CD4-positive, CD25-positive, alpha-beta regulatory T cell (primary cell): Measurements from ENCODE around the gene DUS3L. TPM values are rescaled to one million over a fixed set of nuclear protein-coding genes. Genes with fewer than 3 reads are reported as not detected.

ENCODE experiments used
- ATAC-seq, 2 donors: fragments of 150-1000 bp; cut with Tn5 transposase; one replicate each; pipeline ENCODE4 v1.10.0; 2021; ENCODE audit warnings: low read depth in 2 of 2, moderate number of reproducible peaks in 2 of 2, moderate library complexity in 1 of 2
- DNase-seq, 3 donors: peaks; one replicate each; pipeline versions ENCODE4 v3.0.0 to v3.0.0-alpha.2; 2012 to 2022; ENCODE audit warnings: mixed read lengths in 1 of 3
- H3K27ac ChIP-seq: one replicate; pipeline ENCODE4 v1.7.0; 2013; ENCODE audit warnings: mild to moderate bottlenecking, low read length; ENCODE audit not compliant: insufficient read depth, poor library complexity, severe bottlenecking
- H3K27me3 ChIP-seq: one replicate; pipeline ENCODE4 v1.7.0; 2013; ENCODE audit warnings: low read length; ENCODE audit not compliant: control insufficient read depth, insufficient read depth
- H3K36me3 ChIP-seq: one replicate; pipeline ENCODE4 v1.7.0; 2013; ENCODE audit warnings: mild to moderate bottlenecking, low read length, moderate library complexity; ENCODE audit not compliant: control insufficient read depth, insufficient read depth
- H3K4me1 ChIP-seq: 2 replicates; pipeline ENCODE4 v1.7.0; 2013; ENCODE audit warnings: mild to moderate bottlenecking, low read length; ENCODE audit not compliant: insufficient read depth, control insufficient read depth, poor library complexity, severe bottlenecking
- H3K4me3 ChIP-seq: one replicate; pipeline ENCODE4 v1.7.0; 2013; ENCODE audit warnings: low read depth, mild to moderate bottlenecking, low read length, moderate library complexity
- H3K9me3 ChIP-seq, 2 experiments: 1 replicate in 1 of 2; 2 replicates in 1 of 2; pipeline ENCODE4 v1.7.0; 2013; ENCODE audit warnings: low read length in 2 of 2, mild to moderate bottlenecking in 1 of 2, moderate library complexity in 1 of 2; ENCODE audit not compliant: control insufficient read depth in 2 of 2
- H3K27ac Mint-ChIP-seq, 3 donors: one replicate each; pipeline ENCODE4 v1.8.0; 2020 to 2022; ENCODE audit warnings: mild to moderate bottlenecking in 3 of 3, mixed read lengths in 3 of 3, moderate library complexity in 2 of 3
- H3K27me3 Mint-ChIP-seq: one replicate; pipeline ENCODE4 v1.8.0; 2022; ENCODE audit warnings: mild to moderate bottlenecking, mixed read lengths
- H3K36me3 Mint-ChIP-seq: one replicate; pipeline ENCODE4 v1.8.0; 2020; ENCODE audit warnings: mixed read lengths
- H3K4me1 Mint-ChIP-seq, 4 donors: one replicate each; pipeline ENCODE4 v1.8.0; 2020 to 2022; ENCODE audit warnings: mixed read lengths in 4 of 4, mild to moderate bottlenecking in 1 of 4
- H3K4me3 Mint-ChIP-seq, 4 donors: one replicate each; pipeline ENCODE4 v1.8.0; 2020 to 2022; ENCODE audit warnings: mild to moderate bottlenecking in 4 of 4, mixed read lengths in 4 of 4, moderate library complexity in 3 of 4
- H3K9me3 Mint-ChIP-seq, 7 donors: one replicate each; pipeline ENCODE4 v1.8.0; 2020 to 2022; ENCODE audit warnings: mixed read lengths in 7 of 7, mild to moderate bottlenecking in 3 of 7, moderate library complexity in 2 of 7
- polyA plus RNA-seq, 4 donors: library from polyadenylated mRNA; unstranded; fragments of 300-500 nt; fragmentation: Illumina TruSeq; gene quantifications; one replicate each; pipeline ENCODE4 v1.2.3, GENCODE V29; 2021
- total RNA-seq: library from RNA; stranded (reverse); gene quantifications from one replicate; pipeline ENCODE4 v1.2.3, GENCODE V29; 2022

DUS3L gene, protein sequence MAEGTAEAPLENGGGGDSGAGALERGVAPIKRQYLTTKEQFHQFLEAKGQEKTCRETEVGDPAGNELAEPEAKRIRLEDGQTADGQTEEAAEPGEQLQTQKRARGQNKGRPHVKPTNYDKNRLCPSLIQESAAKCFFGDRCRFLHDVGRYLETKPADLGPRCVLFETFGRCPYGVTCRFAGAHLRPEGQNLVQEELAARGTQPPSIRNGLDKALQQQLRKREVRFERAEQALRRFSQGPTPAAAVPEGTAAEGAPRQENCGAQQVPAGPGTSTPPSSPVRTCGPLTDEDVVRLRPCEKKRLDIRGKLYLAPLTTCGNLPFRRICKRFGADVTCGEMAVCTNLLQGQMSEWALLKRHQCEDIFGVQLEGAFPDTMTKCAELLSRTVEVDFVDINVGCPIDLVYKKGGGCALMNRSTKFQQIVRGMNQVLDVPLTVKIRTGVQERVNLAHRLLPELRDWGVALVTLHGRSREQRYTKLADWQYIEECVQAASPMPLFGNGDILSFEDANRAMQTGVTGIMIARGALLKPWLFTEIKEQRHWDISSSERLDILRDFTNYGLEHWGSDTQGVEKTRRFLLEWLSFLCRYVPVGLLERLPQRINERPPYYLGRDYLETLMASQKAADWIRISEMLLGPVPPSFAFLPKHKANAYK
- total RNA-seq, result 129 TPM
- 10 to 100 TPM; 25.4 to 38.3 (median 31.8) TPM for polyA plus RNA-seq

DNA sequence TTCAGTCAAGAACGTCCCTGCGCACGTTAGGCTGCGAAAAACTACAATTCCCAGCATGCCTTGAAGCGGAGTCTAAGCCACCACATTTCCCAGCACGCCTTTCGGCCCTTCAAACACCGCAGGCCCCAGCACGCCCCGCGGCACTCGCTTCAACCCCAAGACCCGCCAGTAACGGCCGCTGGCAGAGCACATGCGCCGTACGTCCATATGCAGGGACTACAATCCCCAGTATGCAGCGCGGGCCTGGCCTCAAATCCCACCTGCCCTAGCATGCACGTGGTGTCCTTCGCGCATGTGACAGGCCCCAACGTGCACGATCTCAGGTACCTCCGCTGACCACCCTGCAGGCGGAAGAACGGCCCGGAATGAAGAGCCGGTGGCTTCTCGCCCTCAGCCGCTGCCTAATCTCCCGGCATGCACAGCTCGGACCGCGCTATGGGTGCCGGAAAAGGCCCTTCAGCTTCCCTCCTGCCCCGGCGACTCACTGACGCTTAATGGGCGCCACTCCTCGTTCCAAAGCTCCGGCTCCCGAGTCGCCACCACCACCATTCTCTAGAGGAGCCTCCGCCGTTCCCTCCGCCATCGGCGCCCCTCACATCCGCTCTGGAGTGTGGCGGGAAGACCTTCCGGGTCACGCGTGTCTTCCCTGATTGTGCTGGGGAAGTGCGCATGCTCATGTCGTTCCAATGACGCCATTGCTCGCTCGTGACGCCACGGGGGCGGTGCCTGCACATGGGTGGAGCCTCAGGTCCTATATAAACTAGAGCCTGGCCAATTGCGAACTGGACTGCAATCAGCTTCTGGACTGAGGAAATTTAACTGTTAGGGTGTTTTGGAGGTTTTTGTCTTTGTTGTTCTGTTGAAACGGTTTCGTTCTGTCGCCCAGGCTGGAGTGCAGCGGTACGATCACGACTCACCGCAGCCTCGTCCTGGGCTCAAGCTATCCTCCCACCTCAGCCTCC, at the start of gene DUS3L:
Gene DUS3L (minus strand): TSS at position 605 of the 962 bp plus-strand sequence. CDS start 22 bp downstream, at position 583.
- H3K9me3 ChIP-seq, result no peaks in the 10 kb centered on the region
- H3K27me3 ChIP-seq, result no peaks in the 10 kb centered on the region
- DNase-seq (peak; percentile 93 to 99 (median 96)), ATAC-seq (peak; percentile 95 to 96)
- peaks cover 0 to 1% (median 0%) of the 10 kb centered on the region in 7 donors for H3K9me3 Mint-ChIP-seq
- peak within 1 kb of the TSS; percentile 94 to 100 (median 98) for H3K4me3 Mint-ChIP-seq
- peaks cover 7% of the 10 kb centered on the region for H3K4me1 ChIP-seq
- H3K4me1 Mint-ChIP-seq, result peaks cover 0 to 15% (median 12%) of the 10 kb centered on the region in 4 donors
- peak within 1 kb of the TSS; percentile 99 for H3K27ac ChIP-seq
- H3K27me3 Mint-ChIP-seq, result peaks cover 11% of the 10 kb centered on the region
- peak within 1 kb of the TSS; percentile 72 for H3K4me3 ChIP-seq
- H3K36me3 ChIP-seq, result peaks cover 34% of the 10 kb centered on the region
- H3K27ac Mint-ChIP-seq, result peak within 1 kb of the TSS; percentile 99 to 100 (median 100)
- H3K36me3 Mint-ChIP-seq, result peaks cover 22% of the 10 kb centered on the region

DNA sequence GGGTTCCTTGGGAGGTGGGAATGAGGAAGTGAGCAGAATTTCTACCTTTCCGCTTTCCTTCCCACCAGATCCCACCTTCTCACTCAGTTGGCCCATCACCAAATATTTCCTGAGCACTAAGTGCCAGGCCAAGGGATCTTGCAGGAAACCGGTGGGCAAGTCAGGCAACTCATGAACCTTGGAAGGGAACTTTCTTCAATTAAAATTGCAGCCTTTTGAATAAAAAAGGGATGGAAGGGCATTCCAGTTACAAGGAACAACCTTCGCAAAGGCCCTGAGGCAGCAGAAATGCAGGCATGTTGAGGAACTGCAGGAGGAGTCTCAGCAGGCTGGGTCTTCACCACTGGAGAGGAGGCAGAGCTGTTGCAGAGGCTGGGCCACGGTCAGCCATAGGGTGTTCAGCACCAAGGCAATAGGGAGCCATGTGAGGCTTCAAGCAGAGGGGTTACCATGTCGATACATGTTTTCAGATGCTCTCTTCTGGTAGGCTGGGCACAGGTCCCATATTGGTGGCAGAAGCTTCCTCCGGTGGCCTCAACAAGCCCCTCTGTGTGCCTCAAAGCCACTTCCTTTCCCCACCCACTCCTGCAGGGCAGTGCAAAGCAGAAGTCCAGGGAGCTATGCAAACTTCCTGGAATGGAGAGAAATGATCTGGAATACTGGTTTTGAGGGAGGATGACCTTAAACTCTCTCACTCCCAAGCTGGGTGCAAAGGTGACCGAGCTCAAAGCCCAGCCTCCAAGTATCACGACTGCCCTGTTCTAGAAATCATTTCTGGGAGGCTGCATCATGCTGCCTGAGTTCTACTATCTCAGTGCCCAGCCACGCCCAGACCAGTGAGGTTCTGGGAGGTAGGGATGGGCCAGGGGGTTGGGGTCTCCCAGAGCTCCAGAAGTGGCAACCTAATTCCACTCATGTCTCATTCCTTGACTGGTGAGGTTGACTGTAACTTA, 48.4 kb upstream of the DUS3L start, which contains the start of gene FUT6:
Gene FUT6 (minus strand): TSS at position 638 of the 953 bp plus-strand sequence. CDS start 7,135 bp downstream, outside the sequence.
- no peak within 1 kb of the TSS for H3K27ac ChIP-seq
- no peaks in the 10 kb centered on the region for H3K27me3 ChIP-seq
- no peaks in the 10 kb centered on the region for H3K9me3 ChIP-seq
- H3K9me3 Mint-ChIP-seq, result peaks cover 0 to 2% (median 0%) of the 10 kb centered on the region in 7 donors
- H3K4me1 Mint-ChIP-seq, result peaks cover 0 to 5% (median 0%) of the 10 kb centered on the region in 4 donors
- H3K4me1 ChIP-seq, result no peaks in the 10 kb centered on the region
- H3K27me3 Mint-ChIP-seq, result peaks cover 16% of the 10 kb centered on the region
- no peaks in the 10 kb centered on the region for H3K36me3 ChIP-seq
- no peak for DNase-seq
- H3K27ac Mint-ChIP-seq, result peak within 1 kb of the TSS in 1 of 3 donors; percentile 58
- no peak within 1 kb of the TSS for H3K4me3 Mint-ChIP-seq
- H3K4me3 ChIP-seq, result no peak within 1 kb of the TSS
- no peaks in the 10 kb centered on the region for H3K36me3 Mint-ChIP-seq
- ATAC-seq, result no peak

DNA sequence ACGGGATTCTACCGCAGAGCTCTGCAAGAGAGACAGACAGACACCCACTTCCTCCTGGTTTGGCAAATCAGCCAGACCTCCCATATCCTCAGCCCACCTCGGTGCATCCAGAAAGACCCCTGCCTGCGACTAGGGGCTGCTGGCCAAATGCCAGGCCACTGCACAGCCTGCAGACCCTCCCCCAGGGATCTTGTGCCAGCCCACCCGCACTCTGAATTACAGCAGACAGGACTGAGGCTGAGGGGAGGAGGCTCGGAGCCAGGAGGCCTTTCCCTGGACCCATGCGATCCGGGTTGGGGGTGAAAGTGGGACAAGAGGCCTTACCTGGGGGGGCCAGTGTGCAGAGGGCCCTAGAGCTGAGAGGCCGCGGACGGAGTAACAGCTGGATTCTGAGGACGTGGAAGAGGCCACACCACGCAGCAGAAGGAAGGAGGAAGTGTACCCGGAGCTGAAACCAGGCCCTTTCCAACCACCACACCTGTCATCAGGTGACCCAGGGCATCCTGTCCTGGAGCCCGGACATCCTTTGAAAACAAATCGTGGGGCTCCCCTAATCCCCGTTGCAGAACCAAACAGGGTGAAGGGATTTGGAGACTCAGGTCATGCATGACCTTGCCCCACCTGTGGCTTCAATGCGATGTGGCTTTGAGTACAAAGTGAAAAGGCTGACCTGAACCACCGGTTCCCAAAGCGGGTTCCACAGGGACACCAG, 47.5 kb upstream of the DUS3L start:
- H3K4me3 ChIP-seq, result no peak overlapping the region
- H3K9me3 ChIP-seq, result no peaks in the 10 kb centered on the region
- H3K27me3 ChIP-seq, result no peaks in the 10 kb centered on the region
- H3K36me3 ChIP-seq, result no peaks in the 10 kb centered on the region
- DNase-seq, result no peak
- Mint-ChIP-seq H3K9me3 (peaks cover 0 to 2% (median 0%) of the 10 kb centered on the region in 7 donors), H3K27ac (peak overlapping the region in 1 of 3 donors; percentile 58), H3K4me1 (peaks cover 0 to 5% (median 0%) of the 10 kb centered on the region in 4 donors), H3K27me3 (peaks cover 21% of the 10 kb centered on the region), H3K4me3 (no peak overlapping the region), H3K36me3 (no peaks in the 10 kb centered on the region)
- H3K4me1 ChIP-seq, result no peaks in the 10 kb centered on the region
- no peak for ATAC-seq
- no peak overlapping the region for H3K27ac ChIP-seq

DNA sequence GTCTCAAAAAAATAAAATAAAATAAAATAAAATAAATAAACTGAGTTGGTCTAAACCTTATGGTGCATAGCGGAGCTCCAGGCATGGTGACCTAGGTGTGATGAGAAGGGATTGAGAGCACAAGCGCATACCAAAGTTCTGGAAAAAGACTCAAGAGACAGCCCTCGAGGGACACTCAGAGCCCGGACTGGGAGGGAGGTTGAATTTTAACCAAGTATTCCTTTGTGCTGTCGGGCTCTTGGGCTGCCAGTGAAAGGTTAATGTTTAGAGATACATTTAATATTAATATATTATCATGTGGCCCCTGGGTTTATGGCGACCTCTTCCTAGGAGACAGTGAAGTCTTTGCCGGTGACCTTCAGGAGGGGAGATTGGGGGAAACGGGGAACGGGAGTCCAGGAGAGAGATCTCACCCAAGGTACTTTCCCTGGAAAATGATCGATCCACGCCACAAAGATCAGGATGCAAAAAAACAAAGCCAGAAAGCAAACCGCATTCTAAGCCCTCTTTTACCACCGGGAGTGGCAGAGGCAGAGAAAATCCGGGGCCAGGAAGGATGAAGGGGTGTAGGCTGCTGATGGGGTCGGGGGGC, 46.9 kb upstream of the DUS3L start:
- Histone ChIP-seq H3K9me3 (no peaks in the 10 kb centered on the region), H3K4me1 (no peaks in the 10 kb centered on the region), H3K36me3 (no peaks in the 10 kb centered on the region), H3K27ac (no peak overlapping the region), H3K4me3 (no peak overlapping the region), H3K27me3 (no peaks in the 10 kb centered on the region)
- Mint-ChIP-seq H3K4me1 (peaks cover 0 to 5% (median 0%) of the 10 kb centered on the region in 4 donors), H3K27ac (peak overlapping the region in 1 of 3 donors; percentile 58), H3K4me3 (peak overlapping the region in 1 of 4 donors; percentile 38), H3K36me3 (no peaks in the 10 kb centered on the region), H3K9me3 (peaks cover 0 to 2% (median 0%) of the 10 kb centered on the region in 7 donors), H3K27me3 (peaks cover 21% of the 10 kb centered on the region)
- DNase-seq (no peak), ATAC-seq (no peak)

DNA sequence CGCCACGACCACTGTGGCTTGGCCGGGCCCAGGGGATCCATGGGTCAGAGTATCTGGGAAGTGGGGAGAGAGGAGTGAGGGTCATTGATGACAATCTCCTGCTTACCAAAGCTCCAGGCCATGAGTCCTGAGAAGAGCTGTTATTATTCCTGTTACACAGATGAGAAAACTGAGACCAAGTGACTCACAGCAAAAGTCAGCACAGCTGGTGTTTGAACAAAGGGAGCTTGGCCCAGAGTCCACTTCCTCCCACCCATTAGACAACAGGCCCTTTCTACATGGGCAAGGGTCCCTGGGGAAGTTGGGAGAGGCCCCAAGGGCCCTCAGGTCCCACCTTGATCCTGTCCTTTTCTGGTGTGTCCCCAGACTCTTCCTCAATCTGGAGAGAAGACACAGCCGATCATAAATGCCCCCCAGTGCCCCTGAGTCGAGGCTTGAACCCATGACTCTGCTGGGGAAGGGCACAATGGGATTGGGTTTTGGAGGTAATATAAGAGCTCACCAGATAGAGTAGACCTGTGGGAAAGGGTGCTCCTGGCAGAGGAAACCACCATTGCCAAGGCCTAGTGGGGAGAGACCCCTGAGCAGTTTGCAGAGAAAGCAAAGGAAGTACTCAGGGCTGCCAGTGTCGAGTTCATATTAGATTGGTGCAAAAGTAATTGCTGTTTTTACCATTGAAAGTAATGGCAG, 41.7 kb upstream of the DUS3L start:
- H3K36me3 Mint-ChIP-seq, result no peaks in the 10 kb centered on the region
- peaks cover 0 to 2% (median 0%) of the 10 kb centered on the region in 7 donors for H3K9me3 Mint-ChIP-seq
- peaks cover 17% of the 10 kb centered on the region for H3K27me3 Mint-ChIP-seq
- Histone ChIP-seq H3K27ac (no peak overlapping the region), H3K27me3 (no peaks in the 10 kb centered on the region), H3K4me3 (no peak overlapping the region), H3K4me1 (peaks cover 15% of the 10 kb centered on the region), H3K36me3 (no peaks in the 10 kb centered on the region), H3K9me3 (no peaks in the 10 kb centered on the region)
- no peak overlapping the region for H3K27ac Mint-ChIP-seq
- DNase-seq, result no peak
- ATAC-seq, result no peak
- H3K4me3 Mint-ChIP-seq, result no peak overlapping the region
- peaks cover 0 to 5% (median 1%) of the 10 kb centered on the region in 4 donors for H3K4me1 Mint-ChIP-seq

DNA sequence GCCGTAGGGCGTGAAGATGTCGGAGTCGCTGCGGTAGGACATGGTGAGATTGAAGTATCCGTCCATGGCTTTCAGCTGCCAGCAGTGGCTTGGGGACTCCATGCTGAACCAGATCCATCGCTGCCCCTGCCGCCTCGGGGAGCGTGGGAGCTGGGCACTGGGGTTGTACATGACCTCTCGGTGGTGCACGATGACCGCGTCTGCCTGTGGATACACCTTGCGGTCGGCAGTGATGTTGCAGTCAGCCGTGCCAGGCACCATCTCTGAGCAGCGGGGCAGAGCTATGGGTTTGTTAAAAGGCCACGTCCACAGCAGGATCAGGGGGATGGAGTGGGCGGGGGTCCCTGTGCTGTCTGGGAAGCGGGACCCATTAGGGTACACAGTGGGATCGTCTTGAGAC, 41.1 kb upstream of the DUS3L start:
- H3K4me3 Mint-ChIP-seq, result no peak overlapping the region
- no peak for DNase-seq

More for the DNA sequence above, 41.1 kb upstream of the DUS3L start:
- peaks cover 15% of the 10 kb centered on the region for H3K4me1 ChIP-seq
- H3K36me3 ChIP-seq, result no peaks in the 10 kb centered on the region
- H3K36me3 Mint-ChIP-seq, result no peaks in the 10 kb centered on the region
- no peak overlapping the region for H3K27ac ChIP-seq
- H3K27me3 ChIP-seq, result no peaks in the 10 kb centered on the region
- peaks cover 13% of the 10 kb centered on the region for H3K27me3 Mint-ChIP-seq
- H3K9me3 ChIP-seq, result no peaks in the 10 kb centered on the region
- no peak overlapping the region for H3K4me3 ChIP-seq
- H3K27ac Mint-ChIP-seq, result no peak overlapping the region
- ATAC-seq, result no peak
- H3K4me1 Mint-ChIP-seq, result peaks cover 0 to 7% (median 3%) of the 10 kb centered on the region in 4 donors
- peaks cover 0 to 2% (median 0%) of the 10 kb centered on the region in 7 donors for H3K9me3 Mint-ChIP-seq
